Measurements from ENCODE around the gene CMTM4.

CMTM4 gene

DNA sequence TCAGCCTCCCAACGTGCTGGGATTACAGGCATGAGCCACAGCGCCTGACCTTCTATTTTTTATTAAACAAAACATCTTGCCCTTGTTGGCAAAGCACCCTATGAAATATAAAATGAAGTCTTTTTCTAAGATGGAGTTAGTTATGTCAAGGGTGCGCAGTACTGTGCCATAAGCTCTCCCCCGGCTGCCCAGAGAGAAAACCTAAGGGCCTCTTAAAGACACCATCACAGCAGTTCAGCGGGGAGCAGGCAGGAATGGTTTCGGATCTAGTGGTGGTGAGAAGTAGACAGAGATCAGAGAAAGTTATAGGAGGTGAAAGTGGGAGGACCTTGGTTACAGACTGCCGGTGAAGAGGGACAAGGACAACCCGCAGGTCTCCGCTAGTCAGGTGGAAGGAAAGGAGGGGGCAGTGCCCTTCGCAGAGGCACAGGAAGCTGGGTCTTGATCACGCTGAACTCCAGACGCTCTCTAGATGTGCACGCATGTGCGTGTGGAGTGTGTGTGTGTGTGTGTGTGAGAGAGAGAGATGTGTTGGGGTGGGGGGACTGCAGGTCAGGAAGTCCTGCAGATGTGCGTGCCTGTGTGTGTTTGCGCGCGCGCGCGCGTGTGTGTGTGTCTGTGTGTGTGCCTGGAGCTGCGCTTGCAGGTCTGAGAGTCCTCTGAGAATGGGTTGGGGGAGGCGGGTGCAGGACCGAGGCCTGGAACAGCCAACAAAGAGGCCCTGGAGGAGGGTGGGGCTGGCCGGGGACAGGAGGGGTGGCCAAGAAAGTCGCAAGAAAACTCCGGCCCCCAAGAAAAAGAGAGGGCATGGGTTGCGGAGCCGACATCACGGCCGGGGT lies 92.8 kb downstream of the CMTM4 start:
- Histone ChIP-seq H3K4me1 (ENCODE audit: insufficient read depth, poor library complexity, severe bottlenecking) (peaks cover 8% of the 10 kb centered on the region), H3K9me3 (ENCODE audit: severe bottlenecking) (no peaks in the 10 kb centered on the region), H3K27me3 (ENCODE audit: insufficient read depth, poor library complexity, severe bottlenecking) (no peaks in the 10 kb centered on the region), H3K4me3 (ENCODE audit: severe bottlenecking) (peak overlapping the region; percentile 88), H3K27ac (ENCODE audit: poor library complexity, severe bottlenecking) (peak overlapping the region; percentile 81), H3K36me3 (ENCODE audit: low read depth) (peaks cover 8% of the 10 kb centered on the region)
- ATAC-seq (ENCODE audit: low read depth): peak; percentile 15; the same call in 2 of the 3 replicates
- no peak for DNase-seq (ENCODE audit: low spot score)
- TF ChIP-seq, protein P1, sequence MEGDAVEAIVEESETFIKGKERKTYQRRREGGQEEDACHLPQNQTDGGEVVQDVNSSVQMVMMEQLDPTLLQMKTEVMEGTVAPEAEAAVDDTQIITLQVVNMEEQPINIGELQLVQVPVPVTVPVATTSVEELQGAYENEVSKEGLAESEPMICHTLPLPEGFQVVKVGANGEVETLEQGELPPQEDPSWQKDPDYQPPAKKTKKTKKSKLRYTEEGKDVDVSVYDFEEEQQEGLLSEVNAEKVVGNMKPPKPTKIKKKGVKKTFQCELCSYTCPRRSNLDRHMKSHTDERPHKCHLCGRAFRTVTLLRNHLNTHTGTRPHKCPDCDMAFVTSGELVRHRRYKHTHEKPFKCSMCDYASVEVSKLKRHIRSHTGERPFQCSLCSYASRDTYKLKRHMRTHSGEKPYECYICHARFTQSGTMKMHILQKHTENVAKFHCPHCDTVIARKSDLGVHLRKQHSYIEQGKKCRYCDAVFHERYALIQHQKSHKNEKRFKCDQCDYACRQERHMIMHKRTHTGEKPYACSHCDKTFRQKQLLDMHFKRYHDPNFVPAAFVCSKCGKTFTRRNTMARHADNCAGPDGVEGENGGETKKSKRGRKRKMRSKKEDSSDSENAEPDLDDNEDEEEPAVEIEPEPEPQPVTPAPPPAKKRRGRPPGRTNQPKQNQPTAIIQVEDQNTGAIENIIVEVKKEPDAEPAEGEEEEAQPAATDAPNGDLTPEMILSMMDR (IDR thresholded peaks at IDR 0.05; ENCODE audit: poor library complexity, severe bottlenecking): no peak

DNA sequence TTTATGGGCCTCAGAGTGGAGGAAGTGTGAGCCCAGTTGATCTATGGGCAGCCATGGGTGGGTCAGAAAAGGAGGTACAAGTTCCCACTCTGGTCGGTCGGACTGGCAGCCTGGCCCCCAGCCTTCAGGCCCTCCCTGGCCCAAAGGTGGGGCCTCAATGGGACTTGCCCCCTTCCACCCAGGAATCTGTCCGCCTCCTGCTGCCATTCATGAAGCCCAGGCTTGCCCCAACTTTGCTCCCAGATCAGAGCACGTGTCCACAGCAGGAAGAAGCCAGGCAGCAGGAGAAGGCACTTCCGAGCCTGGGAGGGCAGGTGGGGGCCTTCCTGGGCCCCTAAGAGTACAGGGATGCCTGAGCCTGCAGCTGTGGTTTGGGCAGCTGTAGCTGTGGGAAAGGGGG lies 95.1 kb downstream of the CMTM4 start:
- TF ChIP-seq, protein P1 (IDR thresholded peaks at IDR 0.05; ENCODE audit: poor library complexity, severe bottlenecking): no peak
- no peak for ATAC-seq (ENCODE audit: low read depth)
- no peak overlapping the region for H3K4me3 ChIP-seq (ENCODE audit: severe bottlenecking)

DNA sequence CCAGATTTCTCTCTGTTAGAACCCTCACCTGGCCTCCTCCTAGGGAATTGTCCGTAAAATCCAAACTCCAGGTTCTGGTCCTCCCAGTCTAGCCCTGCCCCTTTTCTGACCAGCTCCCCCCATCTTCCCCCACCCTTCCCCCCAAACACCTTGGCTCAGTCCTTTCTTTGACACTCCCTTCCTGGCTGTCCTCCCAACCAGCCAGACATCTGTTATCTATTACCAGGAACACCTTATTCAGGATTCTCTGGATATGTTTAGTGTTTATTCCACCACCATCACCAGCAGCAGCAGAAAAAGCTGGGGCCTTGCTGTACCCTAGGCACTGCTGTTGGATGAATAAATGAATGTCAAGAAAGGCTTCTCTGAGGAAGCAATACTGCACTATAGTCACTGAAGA lies 96.1 kb downstream of the CMTM4 start:
- H3K36me3 ChIP-seq (ENCODE audit: low read depth): no peaks in the 10 kb centered on the region
- H3K27ac ChIP-seq (ENCODE audit: poor library complexity, severe bottlenecking): no peak overlapping the region
- no peak overlapping the region for H3K4me3 ChIP-seq (ENCODE audit: severe bottlenecking)
- H3K4me1 ChIP-seq (ENCODE audit: insufficient read depth, poor library complexity, severe bottlenecking): no peaks in the 10 kb centered on the region
- no peaks in the 10 kb centered on the region for H3K9me3 ChIP-seq (ENCODE audit: severe bottlenecking)
- DNase-seq (ENCODE audit: low spot score) (no peak), ATAC-seq (ENCODE audit: low read depth) (no peak)
- H3K27me3 ChIP-seq (ENCODE audit: insufficient read depth, poor library complexity, severe bottlenecking): no peaks in the 10 kb centered on the region
- TF ChIP-seq, protein P1 (IDR thresholded peaks at IDR 0.05; ENCODE audit: poor library complexity, severe bottlenecking): no peak

More for the DNA sequence above, 95.1 kb downstream of the CMTM4 start:
- no peak for DNase-seq (ENCODE audit: low spot score)
- no peak overlapping the region for H3K27ac ChIP-seq (ENCODE audit: poor library complexity, severe bottlenecking)
- H3K4me1 ChIP-seq (ENCODE audit: insufficient read depth, poor library complexity, severe bottlenecking): peaks cover 4% of the 10 kb centered on the region
- H3K27me3 ChIP-seq (ENCODE audit: insufficient read depth, poor library complexity, severe bottlenecking): no peaks in the 10 kb centered on the region
- no peaks in the 10 kb centered on the region for H3K36me3 ChIP-seq (ENCODE audit: low read depth)
- H3K9me3 ChIP-seq (ENCODE audit: severe bottlenecking): no peaks in the 10 kb centered on the region

DNA sequence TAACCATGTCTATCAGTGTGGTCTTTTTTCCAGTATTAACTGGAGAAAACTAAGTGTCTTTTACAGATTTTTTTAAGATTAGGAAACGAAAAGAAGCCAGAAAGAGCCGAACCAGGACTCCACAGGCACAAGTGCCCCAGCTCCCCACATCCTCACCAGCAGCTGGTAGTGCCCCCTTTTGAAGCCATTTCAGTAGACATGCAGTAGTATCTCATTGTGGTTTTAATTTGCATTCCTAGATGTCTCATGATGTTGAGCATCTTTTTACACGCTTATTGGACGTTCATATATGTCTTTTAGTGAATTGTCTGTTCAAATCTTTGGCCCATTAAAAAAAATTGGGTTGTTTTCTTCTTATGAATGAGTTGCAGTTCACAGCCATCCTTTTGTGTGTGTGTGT lies 96.8 kb downstream of the CMTM4 start:
- DNase-seq (ENCODE audit: low spot score) (no peak), ATAC-seq (ENCODE audit: low read depth) (no peak)
- Histone ChIP-seq H3K27me3 (ENCODE audit: insufficient read depth, poor library complexity, severe bottlenecking) (no peaks in the 10 kb centered on the region), H3K9me3 (ENCODE audit: severe bottlenecking) (no peaks in the 10 kb centered on the region), H3K4me1 (ENCODE audit: insufficient read depth, poor library complexity, severe bottlenecking) (no peaks in the 10 kb centered on the region), H3K36me3 (ENCODE audit: low read depth) (no peaks in the 10 kb centered on the region), H3K4me3 (ENCODE audit: severe bottlenecking) (no peak overlapping the region), H3K27ac (ENCODE audit: poor library complexity, severe bottlenecking) (no peak overlapping the region)
- TF ChIP-seq, protein P1 (IDR thresholded peaks at IDR 0.05; ENCODE audit: poor library complexity, severe bottlenecking): no peak

DNA sequence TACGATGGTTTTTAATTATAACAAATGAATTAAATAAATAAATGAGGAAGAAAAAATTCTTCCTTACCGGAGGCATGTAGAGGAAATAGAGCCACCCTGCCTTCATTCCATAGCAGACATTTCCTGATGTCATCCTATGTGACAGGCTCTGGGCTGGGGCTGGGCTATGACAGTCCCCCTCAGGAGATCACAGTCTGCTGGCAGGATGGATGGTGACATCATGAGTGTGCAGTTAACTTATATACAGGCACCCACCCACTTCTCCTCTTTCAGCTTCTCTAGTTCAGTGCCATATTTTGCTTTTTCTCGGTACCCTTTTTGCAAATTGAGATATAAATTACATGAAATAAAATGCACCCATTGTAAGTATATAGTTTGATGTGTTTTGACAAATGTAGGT lies 98.4 kb downstream of the CMTM4 start:
- Histone ChIP-seq H3K9me3 (ENCODE audit: severe bottlenecking) (no peaks in the 10 kb centered on the region), H3K4me3 (ENCODE audit: severe bottlenecking) (no peak overlapping the region), H3K4me1 (ENCODE audit: insufficient read depth, poor library complexity, severe bottlenecking) (no peaks in the 10 kb centered on the region), H3K27me3 (ENCODE audit: insufficient read depth, poor library complexity, severe bottlenecking) (no peaks in the 10 kb centered on the region), H3K27ac (ENCODE audit: poor library complexity, severe bottlenecking) (no peak overlapping the region), H3K36me3 (ENCODE audit: low read depth) (no peaks in the 10 kb centered on the region)
- TF ChIP-seq, protein P1 (IDR thresholded peaks at IDR 0.05; ENCODE audit: poor library complexity, severe bottlenecking): no peak
- no peak for ATAC-seq (ENCODE audit: low read depth)
- no peak for DNase-seq (ENCODE audit: low spot score)

Data from RWPE2 (cell line).